ENCODE results near the gene PPIH.
"Not testable (repeated sequence)": the region's sequence is repeated elsewhere in the genome, so short reads cannot be mapped to it uniquely, and the experiment has no call there.

The PPIH gene

DNA sequence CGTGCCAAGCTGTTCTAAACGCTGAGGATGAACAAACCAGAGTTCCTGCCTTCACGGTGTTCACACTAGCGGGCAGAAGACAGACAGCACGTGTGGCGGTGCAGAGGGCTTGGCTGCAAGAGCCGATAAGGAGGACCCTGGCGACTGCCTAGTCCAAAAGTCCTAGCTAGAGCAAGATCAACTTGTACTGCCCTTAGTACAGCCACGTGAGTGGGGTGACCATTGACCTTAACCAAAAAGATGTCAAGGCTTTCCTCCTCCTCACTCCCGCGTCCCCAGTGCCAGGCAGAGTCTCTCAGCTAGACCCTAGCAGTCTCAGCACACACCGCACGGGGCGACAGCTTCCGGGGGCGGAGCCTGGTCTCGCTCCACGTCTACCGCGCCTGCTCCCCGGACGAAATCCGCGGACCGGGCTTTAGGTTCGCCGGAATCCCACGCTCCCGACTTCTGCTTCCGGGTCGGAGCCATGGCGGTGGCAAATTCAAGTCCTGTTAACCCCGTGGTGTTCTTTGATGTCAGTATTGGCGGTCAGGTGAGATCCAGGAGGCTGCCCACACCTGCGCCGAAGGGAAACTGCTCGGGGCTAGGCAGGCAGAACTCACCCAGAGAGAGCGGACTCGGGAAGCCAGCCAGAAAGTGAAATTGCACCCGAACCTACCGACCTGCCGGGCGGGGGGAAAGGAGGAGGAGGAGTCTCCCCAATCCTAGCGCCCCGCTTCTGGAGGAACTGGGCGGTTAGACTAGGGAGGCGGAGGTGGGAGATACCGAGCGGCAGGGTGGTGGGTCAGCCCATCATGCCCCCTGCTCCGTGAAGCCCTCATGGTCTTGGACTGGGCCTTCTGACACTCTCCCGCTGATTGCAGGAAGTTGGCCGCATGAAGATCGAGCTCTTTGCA lies at the start of gene PPIH:
Gene PPIH (plus strand): TSS at position 443 of the 896 bp plus-strand sequence. CDS start 24 bp downstream, at position 467.
- H3K4me3 ChIP-seq (ENCODE audit: low read depth, low read length), result peak within 1 kb of the TSS; percentile 87
- peak; percentile 93 for DNase-seq (ENCODE audit: low read depth)
- TF ChIP-seq CTCF (conservative IDR thresholded peaks at IDR 0.05; ENCODE audit: low read depth, low read length), result peak; percentile 29

- DNase-seq (ENCODE audit: low read depth), result no peak
- H3K4me3 ChIP-seq (ENCODE audit: low read depth, low read length), result no peak overlapping the region
- no peak for TF ChIP-seq CTCF (conservative IDR thresholded peaks at IDR 0.05; ENCODE audit: low read depth, low read length)
Measured at GRCh38 chr1:42613803-42614131, 44.5 kb upstream of the PPIH start.

GRCh38 chr1:42618866-42619265 lies 39.4 kb upstream of the PPIH start:
- DNase-seq (ENCODE audit: low read depth), result no peak

GRCh38 chr1:42620307-42620706 lies 37.9 kb upstream of the PPIH start:
- no peak for DNase-seq (ENCODE audit: low read depth)

More at GRCh38 chr1:42618866-42619265, 39.4 kb upstream of the PPIH start:
- no peak overlapping the region for H3K4me3 ChIP-seq (ENCODE audit: low read depth, low read length)
- no peak for TF ChIP-seq CTCF (conservative IDR thresholded peaks at IDR 0.05; ENCODE audit: low read depth, low read length)

GRCh38 chr1:42621180-42621579 lies 37.0 kb upstream of the PPIH start:
- H3K4me3 ChIP-seq (ENCODE audit: low read depth, low read length); DNase-seq (ENCODE audit: low read depth): not testable (repeated sequence)

More at GRCh38 chr1:42620307-42620706, 37.9 kb upstream of the PPIH start:
- no peak overlapping the region for H3K4me3 ChIP-seq (ENCODE audit: low read depth, low read length)
- TF ChIP-seq CTCF (conservative IDR thresholded peaks at IDR 0.05; ENCODE audit: low read depth, low read length), result no peak

GRCh38 chr1:42627205-42627604 lies 31.0 kb upstream of the PPIH start:
- H3K4me3 ChIP-seq (ENCODE audit: low read depth, low read length); DNase-seq (ENCODE audit: low read depth): not testable (repeated sequence)

GRCh38 chr1:42639116-42639515 lies 19.1 kb upstream of the PPIH start:
- no peak overlapping the region for H3K4me3 ChIP-seq (ENCODE audit: low read depth, low read length)
- no peak for TF ChIP-seq CTCF (conservative IDR thresholded peaks at IDR 0.05; ENCODE audit: low read depth, low read length)
- peak; percentile 24 for DNase-seq (ENCODE audit: low read depth)

GRCh38 chr1:42646056-42646455 lies 12.2 kb upstream of the PPIH start:
- no peak overlapping the region for H3K4me3 ChIP-seq (ENCODE audit: low read depth, low read length)
- no peak for TF ChIP-seq CTCF (conservative IDR thresholded peaks at IDR 0.05; ENCODE audit: low read depth, low read length)
- peak; percentile 22 for DNase-seq (ENCODE audit: low read depth)

All from choroid plexus epithelial cell (primary cell).